Measurements from ENCODE around the gene FBXO36.
A peak's percentile ranks its signal among the peaks of the same experiment; 100 is the strongest.

Gene FBXO36

DNA sequence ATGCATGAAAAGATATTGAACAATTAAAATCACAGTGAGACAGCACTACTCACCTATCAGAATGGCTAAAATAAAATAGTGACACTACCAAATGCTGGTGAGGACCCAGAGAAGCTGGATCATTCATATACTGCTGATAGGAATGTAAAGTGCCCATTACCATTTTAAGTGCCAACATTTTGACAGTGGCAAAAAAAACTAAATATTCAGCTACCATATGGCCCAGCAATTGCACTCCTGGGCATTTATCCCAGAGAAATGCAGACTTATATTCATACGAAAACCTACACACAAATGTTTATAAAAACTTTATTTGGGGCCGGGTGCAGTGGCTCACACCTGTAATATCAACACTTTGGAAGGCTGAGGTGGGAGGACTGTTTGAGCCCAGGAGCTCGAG is 47.6 kb downstream of the FBXO36 start:
- no peak for DNase-seq (ENCODE audit: low read depth in 2 of 2)

DNA sequence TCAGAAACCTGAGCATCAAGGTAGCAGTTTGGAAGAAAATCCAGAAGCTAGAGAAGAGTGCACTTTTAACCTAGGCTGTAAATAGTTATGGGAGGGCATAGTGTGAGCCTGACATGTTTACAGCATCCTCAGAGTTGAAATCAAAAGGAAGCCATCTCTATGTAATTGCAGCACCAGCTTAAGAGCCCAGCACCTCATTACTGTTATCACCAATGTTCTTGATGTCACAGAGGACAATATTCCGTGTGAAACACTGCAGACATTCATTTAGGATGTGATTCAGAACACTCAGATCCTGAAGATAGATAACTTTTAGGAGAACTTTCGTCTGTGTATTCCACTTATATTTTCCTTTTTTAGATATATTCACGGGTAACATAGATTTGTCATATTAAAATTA is 48.1 kb downstream of the FBXO36 start:
- DNase-seq (ENCODE audit: low read depth in 2 of 2), result no peak

DNA sequence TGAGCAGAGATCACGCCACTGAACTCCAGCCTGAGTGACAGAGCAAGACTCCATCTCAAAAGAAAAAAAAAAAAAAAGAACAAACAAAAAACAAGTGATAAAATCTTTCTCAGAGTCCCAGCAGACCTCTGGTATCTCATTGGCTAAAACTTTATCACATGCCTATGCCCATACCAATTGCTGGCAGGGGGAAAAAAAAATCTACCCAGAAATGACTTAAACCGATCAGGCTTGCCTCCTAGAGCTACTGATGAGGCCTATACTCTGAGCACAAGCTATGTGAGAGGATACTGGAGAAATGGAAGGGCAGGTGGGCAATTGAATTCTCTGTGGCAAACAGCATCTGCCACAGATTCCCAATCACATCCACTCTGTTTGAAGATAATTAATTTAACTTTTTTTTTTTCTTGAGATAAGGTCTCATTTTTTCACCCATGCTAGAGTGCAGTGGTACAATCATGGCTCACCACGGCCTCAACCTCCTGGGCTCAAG is 49.0 kb downstream of the FBXO36 start:
- no peak for DNase-seq (ENCODE audit: low read depth in 2 of 2)

DNA sequence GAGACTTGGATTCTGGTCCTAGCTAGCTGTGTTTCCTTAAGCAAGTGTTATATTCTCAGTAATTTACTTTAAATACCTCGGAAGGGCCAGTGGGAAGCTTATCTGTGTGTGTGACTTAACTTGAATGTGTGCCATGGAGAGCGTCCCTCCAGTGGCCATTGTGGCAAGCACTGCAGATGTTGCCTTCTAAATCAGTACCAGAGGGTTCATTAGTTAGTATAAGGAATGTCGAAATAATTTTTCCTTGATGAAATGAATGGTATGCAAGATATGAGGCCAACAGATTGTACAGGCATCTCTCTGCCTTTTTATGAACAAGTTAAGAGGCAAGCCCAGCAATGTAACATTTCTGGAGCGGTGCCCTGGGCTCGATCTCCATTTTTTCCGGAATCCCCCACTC is 52.0 kb downstream of the FBXO36 start:
- peak; percentile 82 to 85 for DNase-seq (ENCODE audit: low read depth in 2 of 2)

DNA sequence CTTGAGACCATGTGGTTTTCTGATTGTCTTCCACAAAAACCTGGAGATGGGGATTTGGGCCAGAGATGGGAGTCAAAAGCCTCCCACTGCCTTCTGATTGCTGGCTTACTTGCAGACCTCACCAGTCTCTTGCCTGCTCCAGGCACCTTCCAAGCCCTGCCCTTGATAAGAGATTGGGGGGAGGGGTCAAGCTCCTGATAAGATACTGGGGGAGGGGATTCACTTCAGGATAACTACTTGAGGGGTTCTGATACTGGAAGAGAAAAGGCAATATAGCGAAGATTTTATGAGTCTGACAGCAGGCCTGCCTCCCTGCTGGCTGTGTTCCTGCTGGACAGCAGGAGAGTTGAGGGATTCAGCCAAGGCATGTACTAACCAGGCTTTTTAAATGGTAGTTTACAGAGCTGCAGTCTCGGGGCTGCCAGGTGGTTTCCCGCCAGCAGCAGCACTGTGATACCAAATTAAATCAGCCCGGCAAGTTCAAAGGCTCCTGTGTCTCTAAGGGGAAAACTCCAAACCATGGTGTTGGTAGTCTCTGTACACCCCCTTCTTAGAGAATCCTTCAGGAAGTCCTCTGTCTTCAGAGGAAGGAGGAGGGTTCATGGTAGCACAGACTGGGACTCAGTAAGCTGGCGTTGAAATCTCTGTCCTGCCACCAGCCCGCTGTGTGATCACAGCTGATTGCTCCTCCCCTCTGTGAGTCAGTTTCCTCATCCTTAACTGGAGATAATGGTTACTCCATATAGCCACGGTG is 58.3 kb downstream of the FBXO36 start:
- no peak for DNase-seq (ENCODE audit: low read depth in 2 of 2)

DNA sequence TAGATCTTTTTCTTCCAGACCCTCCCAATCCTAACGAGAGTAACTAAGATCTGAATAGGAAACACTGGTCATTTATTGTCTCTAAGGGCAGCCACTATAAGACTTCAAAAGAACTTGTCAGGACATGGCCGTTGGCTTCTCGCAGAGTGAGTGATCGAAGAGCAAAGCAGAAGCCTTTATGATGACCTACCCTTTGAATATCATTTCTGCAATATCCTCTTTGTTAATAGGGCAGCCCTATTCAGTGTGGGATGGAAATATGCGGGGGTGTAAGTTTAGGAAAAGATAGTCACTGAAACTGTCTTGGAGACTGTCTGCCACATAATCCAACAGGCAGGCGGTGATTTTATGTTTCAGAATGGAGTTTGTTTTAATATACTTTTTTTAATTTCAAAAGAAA is 70.9 kb downstream of the FBXO36 start:
- DNase-seq (ENCODE audit: low read depth in 2 of 2), result no peak

DNA sequence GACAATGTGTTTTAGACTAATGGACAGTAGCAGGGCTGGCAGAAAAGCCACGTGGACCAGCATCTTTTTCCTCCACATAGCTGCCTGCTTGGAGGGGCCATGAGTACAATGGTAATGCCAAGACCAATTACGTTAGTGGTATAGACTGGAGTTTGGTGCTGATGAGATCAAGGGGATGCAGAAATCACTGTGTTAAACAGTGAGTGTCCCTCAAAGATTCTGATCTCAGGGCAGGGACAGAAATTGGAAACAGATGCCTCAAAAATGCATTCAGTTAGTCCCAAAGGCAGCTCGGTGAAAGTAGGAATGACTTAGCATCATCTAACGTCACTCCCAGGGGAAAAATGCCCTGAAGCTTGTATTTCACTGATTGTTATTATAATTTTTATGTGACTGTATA is 74.0 kb downstream of the FBXO36 start:
- peak; percentile 43 to 49 for DNase-seq (ENCODE audit: low read depth in 2 of 2)

DNA sequence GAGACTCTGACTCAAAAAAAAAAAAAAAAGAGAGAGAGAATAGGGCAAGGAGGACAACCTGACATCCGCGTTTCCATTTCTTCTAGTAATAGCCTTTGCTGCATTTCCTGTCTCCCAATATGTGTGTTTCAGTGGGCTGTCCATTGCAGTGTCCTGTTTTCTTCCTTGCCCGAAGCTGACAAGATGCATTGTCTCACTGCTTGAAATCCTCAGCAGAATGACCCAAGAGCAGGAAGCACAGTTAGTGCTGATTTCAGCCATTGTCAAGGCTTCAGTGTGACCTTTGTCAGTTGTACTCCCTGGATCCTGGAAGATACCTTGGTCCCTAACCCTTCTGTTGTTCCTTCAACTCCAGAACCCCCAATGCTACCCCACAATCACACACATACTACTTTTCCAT is 75.3 kb downstream of the FBXO36 start:
- no peak for DNase-seq (ENCODE audit: low read depth in 2 of 2)

DNA sequence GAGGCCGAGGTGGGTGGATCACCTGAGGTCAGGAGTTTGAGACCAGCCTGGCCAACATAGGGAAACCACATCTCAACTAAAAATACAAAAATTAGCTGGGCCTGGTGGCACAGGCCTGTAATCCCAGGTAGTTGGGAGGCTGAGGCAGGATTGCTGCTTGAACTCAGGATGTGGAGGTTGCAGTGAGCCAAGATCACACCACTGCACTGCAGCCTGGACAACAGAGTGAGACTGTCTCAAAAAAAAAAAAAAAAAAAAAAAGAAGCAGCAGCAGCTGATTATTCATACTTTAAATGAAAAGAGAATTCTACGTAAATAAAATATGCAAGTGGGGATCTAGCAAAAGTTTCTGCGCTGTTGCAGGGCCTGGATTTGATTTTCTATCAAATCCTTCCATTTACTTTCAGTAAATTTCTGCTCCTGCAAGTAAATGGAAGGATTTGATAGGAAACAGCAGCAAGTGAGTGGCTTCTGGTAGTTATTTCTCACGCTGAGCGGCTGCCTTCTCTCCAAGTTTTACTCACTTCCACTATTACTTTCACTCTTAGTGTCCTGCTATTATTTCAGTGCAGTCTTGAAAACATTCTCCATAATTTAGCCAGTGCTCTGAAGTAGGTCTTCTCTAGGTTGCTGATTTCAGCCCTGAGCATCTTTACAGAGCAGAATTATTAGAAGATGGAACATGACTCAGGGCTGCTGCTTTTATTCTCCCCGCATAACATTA is 78.0 kb downstream of the FBXO36 start:
- DNase-seq (ENCODE audit: low read depth in 2 of 2), result no peak

DNA sequence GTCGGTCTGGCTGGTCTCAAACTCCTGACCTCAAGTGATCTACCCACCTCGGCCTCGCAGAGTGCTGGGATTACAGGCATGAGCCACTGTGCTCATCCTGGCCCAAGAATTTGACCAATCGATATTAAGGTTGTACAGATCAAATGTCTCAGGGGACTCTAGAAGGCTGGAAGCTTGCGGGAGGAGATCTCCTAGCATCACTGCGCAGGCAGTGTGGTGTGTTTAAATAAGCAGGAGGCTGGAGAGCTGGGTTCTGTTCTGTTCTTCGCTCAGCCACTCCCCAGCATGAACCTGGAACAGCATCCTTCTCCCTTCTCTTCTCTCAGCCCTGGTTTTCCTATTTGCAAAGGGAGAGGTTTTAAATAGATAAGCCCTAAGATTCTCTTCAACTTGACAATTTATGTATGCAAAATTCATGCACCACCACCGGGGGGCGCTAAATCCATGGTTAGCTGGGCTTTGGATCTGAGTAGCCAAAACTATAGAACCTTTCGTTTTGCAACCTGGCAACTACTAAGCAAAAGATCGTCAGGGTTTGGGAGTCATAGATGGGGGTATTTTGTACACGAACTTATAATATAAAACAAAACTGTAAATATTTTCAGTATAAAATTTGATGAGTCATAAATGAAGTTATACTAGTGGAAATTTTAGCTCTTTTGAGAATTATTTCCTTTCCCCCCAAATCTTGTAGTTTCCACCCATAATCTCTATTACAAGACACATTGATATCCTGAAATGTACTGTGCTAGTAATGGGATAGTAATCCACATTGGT is 85.8 kb downstream of the FBXO36 start:
- peak in 1 of 2 experiments; percentile 20 for DNase-seq (ENCODE audit: low read depth in 2 of 2)

DNA sequence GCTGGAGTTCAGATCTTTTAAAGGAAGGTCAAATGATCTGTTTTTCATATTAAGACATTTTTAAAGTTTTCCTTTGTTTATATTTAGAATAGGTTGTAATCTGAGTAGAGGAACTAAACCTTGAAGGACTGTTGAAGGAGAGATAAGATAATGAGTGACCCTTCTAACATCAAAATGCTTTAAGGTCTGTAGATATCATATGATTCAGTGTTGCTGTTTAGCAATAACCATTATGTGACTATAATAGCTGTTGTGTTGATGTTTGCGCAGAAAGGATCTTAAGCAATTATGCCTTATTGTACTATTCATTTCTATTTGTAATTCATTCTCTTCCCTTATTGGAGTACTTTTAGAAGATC is 86.4 kb downstream of the FBXO36 start:
- no peak for DNase-seq (ENCODE audit: low read depth in 2 of 2)

DNA sequence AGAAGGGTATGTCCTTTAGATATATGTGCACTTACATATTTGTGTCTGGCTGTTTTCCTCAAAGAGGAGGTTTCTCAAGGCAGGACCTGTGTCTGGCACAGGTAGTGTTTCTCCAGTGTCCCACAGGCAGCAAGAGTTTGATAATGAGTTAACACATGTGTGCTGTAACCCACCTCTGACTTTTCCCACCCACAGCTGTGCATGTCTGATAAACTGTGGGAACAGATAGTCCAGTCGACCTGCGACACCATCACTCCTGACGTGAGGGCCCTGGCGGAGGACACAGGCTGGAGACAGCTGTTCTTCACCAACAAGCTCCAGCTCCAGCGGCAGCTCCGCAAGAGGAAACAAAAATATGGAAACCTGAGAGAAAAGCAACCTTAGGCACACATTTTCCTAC is 88.2 kb downstream of the FBXO36 start:
- no peak for DNase-seq (ENCODE audit: low read depth in 2 of 2)

DNA sequence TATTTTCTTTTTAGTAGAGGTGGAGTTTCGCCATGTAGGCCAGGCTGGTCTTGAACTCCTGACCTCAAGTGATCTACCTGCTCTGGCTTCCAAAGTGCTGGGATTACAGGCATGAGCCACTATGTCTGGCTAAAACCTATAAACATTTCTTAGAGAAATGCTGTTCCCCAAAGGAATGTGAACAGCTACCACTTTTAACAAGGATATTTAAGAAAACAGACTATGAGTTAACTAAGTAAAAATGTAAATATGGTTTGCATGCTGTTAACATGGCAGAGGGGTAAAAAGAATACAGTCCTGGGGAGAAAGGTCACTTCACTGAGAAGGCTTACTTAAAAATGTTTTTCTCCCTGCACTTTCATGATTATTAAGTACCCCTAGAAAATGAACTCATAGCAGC is 89.3 kb downstream of the FBXO36 start:
- DNase-seq (ENCODE audit: low read depth in 2 of 2), result peak; percentile 13 to 31

DNA sequence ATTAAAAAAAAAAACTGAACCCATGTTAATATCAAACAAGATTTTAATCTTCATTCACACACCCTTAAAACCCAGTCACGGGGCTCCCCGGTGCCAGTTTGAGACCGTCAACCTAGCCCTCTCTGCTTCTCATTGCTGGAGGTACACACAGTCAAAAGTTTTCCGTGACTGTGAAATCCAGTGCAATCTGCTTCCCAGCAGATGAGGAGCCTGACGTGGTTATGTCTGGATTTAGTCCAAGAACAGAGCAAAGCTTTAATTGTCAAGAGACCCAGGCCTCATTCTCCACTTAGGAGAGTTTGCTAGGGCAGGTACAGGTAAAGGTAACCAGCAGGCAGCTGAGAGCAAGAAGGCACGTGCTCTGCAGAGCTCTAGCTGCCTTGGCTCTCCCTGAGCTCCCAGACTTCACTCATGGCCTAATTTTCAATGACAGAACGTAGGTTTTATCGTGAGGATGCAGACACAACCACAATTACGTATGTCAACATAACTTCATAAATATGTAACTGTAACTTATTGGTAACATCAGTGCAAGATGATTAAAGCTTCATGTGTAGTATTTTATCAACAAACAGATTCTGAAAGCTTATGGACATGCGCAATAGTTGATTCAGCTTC is 90.1 kb downstream of the FBXO36 start:
- DNase-seq (ENCODE audit: low read depth in 2 of 2), result no peak

DNA sequence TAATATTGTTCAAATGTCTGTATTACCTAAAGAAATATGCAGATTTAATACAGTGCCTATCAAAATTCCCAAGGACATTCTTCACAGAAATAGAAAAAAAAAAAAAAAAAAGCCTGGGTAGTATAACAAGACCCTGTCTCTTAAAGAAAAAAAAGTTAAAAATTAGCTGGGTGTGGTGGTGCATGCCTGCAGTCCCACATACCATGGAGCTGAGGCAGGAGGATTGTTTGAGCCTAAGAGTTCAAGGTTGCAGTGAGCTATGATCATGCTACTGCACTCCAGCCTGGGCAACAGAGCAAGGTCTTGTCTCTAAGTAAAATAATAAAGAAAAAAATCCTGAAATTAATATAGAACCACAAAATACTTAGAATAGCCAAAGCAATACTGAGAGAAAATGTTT is 94.5 kb downstream of the FBXO36 start:
- DNase-seq (ENCODE audit: low read depth in 2 of 2), result no peak

DNA sequence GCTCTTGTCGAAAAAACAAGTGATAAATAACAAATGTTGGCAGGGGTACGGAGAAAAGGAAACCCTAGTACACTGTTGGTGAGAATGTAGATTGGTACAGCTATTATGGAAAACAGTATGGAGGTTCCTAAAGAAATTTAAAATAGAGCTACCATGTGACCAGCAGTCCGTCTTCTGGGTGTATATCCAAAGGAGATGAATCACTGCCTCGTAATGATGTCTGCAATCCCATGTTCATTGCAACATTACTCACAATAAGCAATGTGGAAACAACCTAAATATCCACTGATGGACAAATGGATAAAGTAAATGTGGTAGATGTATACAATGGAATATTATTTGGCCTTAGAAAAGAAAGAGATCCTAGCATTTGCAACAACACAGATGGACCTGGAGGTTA is 95.8 kb downstream of the FBXO36 start:
- no peak for DNase-seq (ENCODE audit: low read depth in 2 of 2)

DNA sequence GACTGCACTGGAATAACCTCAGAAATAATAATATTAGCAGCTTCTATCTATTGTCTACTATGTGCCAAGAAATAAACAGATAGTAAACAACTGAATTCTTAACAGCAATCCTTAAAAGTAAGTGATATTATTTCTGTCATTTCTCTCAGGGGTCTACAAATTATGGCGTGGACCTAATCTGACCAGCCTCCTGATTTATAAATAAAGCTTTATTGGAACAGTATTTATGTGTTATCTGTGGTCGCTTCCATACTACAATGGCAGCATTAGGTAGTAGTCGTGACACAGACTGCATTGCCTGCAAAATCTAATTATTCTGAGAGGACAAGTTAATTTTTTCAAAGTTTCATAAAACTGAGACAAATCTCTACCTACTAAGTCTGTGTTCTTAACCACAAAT is 97.4 kb downstream of the FBXO36 start:
- no peak for DNase-seq (ENCODE audit: low read depth in 2 of 2)

DNA sequence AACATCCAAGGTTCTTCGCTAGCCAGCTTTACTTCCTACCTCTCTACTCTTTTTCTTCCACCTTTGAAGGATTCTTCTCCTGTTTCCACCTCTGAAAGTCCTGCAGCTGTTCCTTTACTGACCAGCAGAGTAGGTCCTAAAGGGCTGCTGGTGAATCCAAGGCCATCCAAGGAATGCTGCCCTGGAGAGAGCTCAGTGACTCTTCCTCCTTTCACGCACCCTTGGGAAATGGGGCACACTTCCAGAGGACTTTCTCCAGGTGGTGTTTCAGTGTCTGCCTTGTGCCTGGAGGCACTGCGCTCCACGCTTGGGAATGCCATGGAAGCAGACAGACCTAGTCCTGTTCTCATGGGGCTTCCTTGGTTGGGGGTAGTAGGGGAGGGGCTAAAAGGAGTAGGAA is 101.0 kb downstream of the FBXO36 start:
- no peak for DNase-seq (ENCODE audit: low read depth in 2 of 2)

DNA sequence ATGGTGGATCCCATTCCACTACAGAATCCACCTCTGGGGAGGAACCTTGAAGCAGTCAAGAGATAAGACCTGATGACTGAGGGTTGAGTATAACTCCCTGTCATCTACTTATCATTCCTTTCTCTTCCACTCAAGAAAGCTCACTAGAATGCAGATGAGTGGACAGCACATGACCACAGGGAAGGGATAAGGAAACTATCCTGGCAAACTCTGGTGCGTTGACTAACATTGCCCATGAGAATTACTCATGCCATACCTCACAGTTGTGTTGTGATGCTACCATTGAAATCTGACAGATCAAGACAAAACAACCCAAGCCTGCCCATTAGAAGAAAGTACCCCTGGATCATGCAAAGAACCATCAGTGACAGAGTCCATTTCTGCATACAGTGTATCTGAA is 119.9 kb downstream of the FBXO36 start:
- no peak for DNase-seq (ENCODE audit: low read depth in 2 of 2)

DNA sequence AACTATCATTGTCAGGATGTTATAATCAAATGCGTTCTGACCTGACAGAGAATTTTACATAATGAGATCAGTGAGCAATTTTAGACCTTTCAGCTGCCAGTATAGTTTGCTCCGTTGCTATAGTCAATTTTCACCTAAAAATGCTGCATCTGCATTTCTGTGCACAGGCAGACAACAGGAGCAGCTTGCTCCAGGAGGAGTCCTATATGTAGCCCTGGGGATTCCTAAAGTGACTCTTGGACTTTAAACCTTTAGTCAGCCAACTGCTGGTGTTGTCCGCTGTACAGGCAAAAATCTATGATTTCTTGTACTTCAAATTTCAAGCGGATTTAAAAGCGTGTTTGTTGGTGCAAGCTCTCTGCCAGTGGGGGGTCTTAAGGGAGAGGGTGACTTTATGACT is 120.7 kb downstream of the FBXO36 start:
- no peak for DNase-seq (ENCODE audit: low read depth in 2 of 2)

DNA sequence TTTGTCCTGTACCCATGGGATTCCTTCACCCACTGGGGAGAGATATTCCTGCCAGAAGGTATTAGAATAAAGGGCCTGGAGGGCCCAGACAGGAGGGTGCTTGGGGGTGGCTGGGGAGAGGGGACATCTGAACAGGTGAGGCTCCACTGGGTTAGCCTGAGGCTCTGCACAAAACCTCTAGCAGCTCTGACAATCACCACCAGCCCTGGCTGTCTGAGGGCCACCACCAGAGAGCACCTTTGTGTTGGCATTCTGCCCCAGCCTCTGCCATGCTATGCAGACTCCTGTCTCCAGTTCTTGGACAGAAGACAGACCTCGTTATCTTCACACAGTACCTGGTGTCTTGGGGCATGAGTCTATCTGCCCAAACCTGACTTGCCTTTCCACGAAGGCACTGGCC is 121.2 kb downstream of the FBXO36 start:
- no peak for DNase-seq (ENCODE audit: low read depth in 2 of 2)

DNA sequence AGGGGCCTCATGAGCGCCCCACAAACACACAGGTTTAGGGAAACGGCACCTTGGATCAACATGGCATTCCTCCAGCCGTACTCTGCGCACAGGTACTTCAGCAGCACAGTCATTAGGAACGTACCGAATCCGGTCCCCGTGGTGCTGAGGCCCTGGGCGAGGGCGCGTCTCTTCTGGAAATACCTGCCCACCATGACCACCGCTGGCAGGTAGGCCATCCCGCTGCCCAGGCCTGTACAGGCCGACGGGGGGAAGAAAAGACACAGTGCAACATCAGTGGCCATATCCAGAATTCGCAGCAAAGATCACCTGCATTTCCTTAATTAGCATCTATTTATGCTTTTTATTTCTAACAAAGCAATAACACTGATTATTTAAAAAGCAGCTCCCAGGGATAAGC is 124.2 kb downstream of the FBXO36 start:
- DNase-seq (ENCODE audit: low read depth in 2 of 2), result no peak
